ENCODE measurements around the gene NOTCH1. TPM values are rescaled to one million over a fixed set of nuclear protein-coding genes. Genes with fewer than 3 reads are reported as not detected.

NOTCH1 gene
- total and polyA plus RNA-seq, 12 donors: 0.81 to 31.5 (median 24.0) TPM

- Histone ChIP-seq H3K4me3 (no peak overlapping the region), H3K27me3 (no peaks in the 10 kb centered on the region), H3K27ac (peak overlapping the region in 2 of 5 donors; percentile 26 to 72), H3K9me3 (replicated peaks in 1 of 3) (no peaks in the 10 kb centered on the region), H3K36me3 (replicated peaks in 1 of 2) (peaks cover 0 to 26% of the 10 kb centered on the region in 2 donors), H3K4me1 (replicated peaks in 1 of 2) (no peaks in the 10 kb centered on the region)
- intact Hi-C loops (cut with DNase I): no loop called here
- WGBS, 4 donors: 25 to 86% (median 78%) methylated on average over 1 to 10 of the region's 10 CpGs
- TF ChIP-seq CTCF (IDR thresholded peaks at IDR 0.05): no peak
- TF ChIP-seq POLR2A (IDR thresholded peaks at IDR 0.05): no peak
- DNase-seq: peak in 5 of 7 donors; percentile 41 to 70 (median 63)
Measured at GRCh38 chr9:136521537-136521936, 24.3 kb downstream of the NOTCH1 start.

- no peak for DNase-seq
- intact Hi-C loops (cut with DNase I): no loop called here
- Histone ChIP-seq H3K27me3 (no peaks in the 10 kb centered on the region), H3K4me1 (replicated peaks in 1 of 2) (no peaks in the 10 kb centered on the region), H3K9me3 (replicated peaks in 1 of 3) (no peaks in the 10 kb centered on the region), H3K27ac (no peak overlapping the region), H3K4me3 (no peak overlapping the region), H3K36me3 (replicated peaks in 1 of 2) (peaks cover 0 to 31% of the 10 kb centered on the region in 2 donors)
- WGBS, 4 donors: 85 to 96% (median 93%) methylated on average over 17 to 20 of the region's 20 CpGs
- TF ChIP-seq POLR2A (IDR thresholded peaks at IDR 0.05) (no peak), CTCF (IDR thresholded peaks at IDR 0.05) (no peak)
Measured at GRCh38 chr9:136520053-136520540, 25.8 kb downstream of the NOTCH1 start.

GRCh38 chr9:136519263-136520052 is 26.4 kb downstream of the NOTCH1 start:
- Histone ChIP-seq H3K4me3 (no peak overlapping the region), H3K36me3 (replicated peaks in 1 of 2) (peaks cover 0 to 38% of the 10 kb centered on the region in 2 donors), H3K27me3 (no peaks in the 10 kb centered on the region), H3K4me1 (replicated peaks in 1 of 2) (no peaks in the 10 kb centered on the region), H3K9me3 (replicated peaks in 1 of 3) (no peaks in the 10 kb centered on the region), H3K27ac (no peak overlapping the region)
- WGBS, 4 donors: 82 to 92% (median 91%) methylated on average over 24 to 32 of the region's 32 CpGs
- DNase-seq: no peak
- no peak for TF ChIP-seq CTCF (IDR thresholded peaks at IDR 0.05)
- TF ChIP-seq POLR2A (IDR thresholded peaks at IDR 0.05): no peak
- intact Hi-C loops (cut with DNase I): no loop called here

GRCh38 chr9:136518623-136519022 is 27.2 kb downstream of the NOTCH1 start:
- no peak overlapping the region for H3K27ac ChIP-seq
- H3K4me1 ChIP-seq (replicated peaks in 1 of 2): no peaks in the 10 kb centered on the region
- H3K4me3 ChIP-seq: no peak overlapping the region
- no peaks in the 10 kb centered on the region for H3K27me3 ChIP-seq
- WGBS, 4 donors: 93 to 100% (median 97%) methylated on average over 3 to 18 of the region's 18 CpGs
- intact Hi-C loops (cut with DNase I): no loop called here
- DNase-seq: no peak
- no peaks in the 10 kb centered on the region for H3K9me3 ChIP-seq (replicated peaks in 1 of 3)
- TF ChIP-seq POLR2A (IDR thresholded peaks at IDR 0.05) (no peak), CTCF (IDR thresholded peaks at IDR 0.05) (no peak)
- H3K36me3 ChIP-seq (replicated peaks in 1 of 2): peaks cover 0 to 46% of the 10 kb centered on the region in 2 donors

Data from adrenal gland (tissue), 12 donors.